Activated CD8-positive, alpha-beta T cell treated with anti-CD3 and anti-CD28 coated beads for 36 hours (primary cell): ENCODE measurements around the gene CEP19. TPM values are rescaled to one million over a fixed set of nuclear protein-coding genes. Genes with fewer than 3 reads are reported as not detected.

Source experiments
- ATAC-seq: fragments of 200-7000 bp; cut with Tn5 transposase; one replicate; pipeline ENCODE4 v1.10.0; 2021; ENCODE audit warnings: mild to moderate bottlenecking, moderate library complexity
- CTCF ChIA-PET: fragments of 350-600 bp; sonication (Branson Sonifier 250); formaldehyde crosslinking; loops from one replicate; lab custom pipeline; 2021; ENCODE audit warnings: antibody characterized with exemption; lab: Charles Lee
- POLR2A ChIA-PET: fragments of 350-600 bp; sonication (Branson Sonifier 250); formaldehyde crosslinking; loops from one replicate; lab custom pipeline; 2021; ENCODE audit warnings: antibody characterized with exemption; lab: Charles Lee
- DNase-seq: peaks from one replicate; pipeline ENCODE4 v3.0.0-alpha.2; 2020
- H3K27ac Mint-ChIP-seq: one replicate; pipeline ENCODE4 v1.8.0; 2021; ENCODE audit warnings: mild to moderate bottlenecking, mixed read lengths
- H3K27me3 Mint-ChIP-seq: one replicate; pipeline ENCODE4 v1.8.0; 2021; ENCODE audit warnings: mixed read lengths
- H3K36me3 Mint-ChIP-seq: one replicate; pipeline ENCODE4 v1.8.0; 2021; ENCODE audit warnings: low read depth, mixed read lengths
- H3K4me1 Mint-ChIP-seq: one replicate; pipeline ENCODE4 v1.8.0; 2021; ENCODE audit warnings: low read depth, mixed read lengths
- H3K4me3 Mint-ChIP-seq: one replicate; pipeline ENCODE4 v1.8.0; 2021; ENCODE audit warnings: mild to moderate bottlenecking, moderate library complexity, mixed read lengths
- H3K9me3 Mint-ChIP-seq: one replicate; pipeline ENCODE4 v1.8.0; 2021; ENCODE audit warnings: mixed read lengths
- CTCF ChIP-seq: fragments of 200-600 bp; IDR thresholded peaks from one replicate; pipeline ENCODE4 v1.8.0; 2022; ENCODE audit warnings: antibody characterized with exemption, mild to moderate bottlenecking
- intact Hi-C: fragments of 100-400 bp; cut with micrococcal nuclease; formaldehyde crosslinking; loops from one replicate; pipeline ENCODE4 v1.10.0; 2022
- total RNA-seq, 2 experiments: library from RNA; stranded (reverse); gene quantifications; one replicate each; pipeline ENCODE4 v1.2.3, GENCODE V29; 2021

CEP19 gene
- total RNA-seq, 2 experiments from 2014 or later, result 5.2 to 5.5 TPM

GRCh38 chr3:196670339-196670738 is 41.7 kb downstream of the CEP19 start:
- no peak for TF ChIP-seq CTCF
- intact Hi-C loops, result no loop called here
- Mint-ChIP-seq H3K27me3 (no peaks in the 10 kb centered on the region), H3K9me3 (no peaks in the 10 kb centered on the region), H3K4me1 (peaks cover 7% of the 10 kb centered on the region), H3K36me3 (no peaks in the 10 kb centered on the region), H3K27ac (no peak overlapping the region), H3K4me3 (no peak overlapping the region)
- DNase-seq (no peak), ATAC-seq (no peak)
- ChIA-PET CTCF (interaction anchor here (1.0 to 1.8 kb wide), 3 partner anchors 14 to 16 kb away, joined by 3 to 5 read pairs (median 3); no protein-coding TSS in a partner anchor), POLR2A (interaction anchor here (0.7 to 1.2 kb wide), 3 partner anchors 15 to 38 kb away, joined by 3 read pairs; no protein-coding TSS in a partner anchor)

DNA sequence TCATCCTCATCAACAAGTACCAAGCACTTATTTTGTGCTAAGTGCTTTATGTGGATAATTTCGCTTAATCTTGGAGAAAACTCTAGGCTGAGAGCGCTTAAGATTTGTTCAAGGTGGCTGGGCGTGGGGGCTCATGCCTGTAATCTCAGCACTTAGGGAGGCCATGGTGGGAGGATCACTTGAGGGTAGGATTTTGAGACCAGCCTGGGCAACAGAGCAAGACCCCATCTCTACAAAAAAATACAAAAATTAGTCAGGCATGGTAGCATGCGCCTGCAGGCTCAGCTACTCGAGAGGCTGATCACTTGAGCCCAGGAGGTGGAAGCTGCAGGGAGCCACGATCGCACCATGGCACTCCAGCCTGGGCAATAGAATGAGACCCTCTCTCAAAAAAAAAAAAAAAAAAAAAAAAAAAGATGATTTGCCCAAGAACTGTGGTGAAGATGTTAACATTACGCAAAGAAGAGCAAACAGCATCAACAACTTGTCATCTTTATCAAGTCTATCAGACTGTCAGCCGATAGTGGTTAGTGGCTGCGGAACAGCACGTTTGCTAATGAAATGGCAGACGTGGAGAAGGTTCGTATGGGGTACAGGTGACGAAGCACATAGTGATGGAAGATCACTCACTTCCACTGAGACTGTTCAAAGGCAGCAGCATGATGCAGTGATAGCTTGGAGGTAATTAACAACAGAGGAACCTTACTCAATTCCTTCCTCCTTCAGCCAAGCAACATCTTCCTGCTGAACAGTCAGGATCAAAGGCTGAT is 44.8 kb downstream of the CEP19 start:
- ChIA-PET POLR2A (no interaction called here), CTCF (no interaction called here)
- no peaks in the 10 kb centered on the region for H3K36me3 Mint-ChIP-seq
- no peaks in the 10 kb centered on the region for H3K27me3 Mint-ChIP-seq
- ATAC-seq (no peak), DNase-seq (no peak)
- peaks cover 7% of the 10 kb centered on the region for H3K4me1 Mint-ChIP-seq
- H3K4me3 Mint-ChIP-seq, result no peak overlapping the region
- no peak overlapping the region for H3K27ac Mint-ChIP-seq
- TF ChIP-seq CTCF, result no peak
- intact Hi-C loops, result no loop called here
- no peaks in the 10 kb centered on the region for H3K9me3 Mint-ChIP-seq

DNA sequence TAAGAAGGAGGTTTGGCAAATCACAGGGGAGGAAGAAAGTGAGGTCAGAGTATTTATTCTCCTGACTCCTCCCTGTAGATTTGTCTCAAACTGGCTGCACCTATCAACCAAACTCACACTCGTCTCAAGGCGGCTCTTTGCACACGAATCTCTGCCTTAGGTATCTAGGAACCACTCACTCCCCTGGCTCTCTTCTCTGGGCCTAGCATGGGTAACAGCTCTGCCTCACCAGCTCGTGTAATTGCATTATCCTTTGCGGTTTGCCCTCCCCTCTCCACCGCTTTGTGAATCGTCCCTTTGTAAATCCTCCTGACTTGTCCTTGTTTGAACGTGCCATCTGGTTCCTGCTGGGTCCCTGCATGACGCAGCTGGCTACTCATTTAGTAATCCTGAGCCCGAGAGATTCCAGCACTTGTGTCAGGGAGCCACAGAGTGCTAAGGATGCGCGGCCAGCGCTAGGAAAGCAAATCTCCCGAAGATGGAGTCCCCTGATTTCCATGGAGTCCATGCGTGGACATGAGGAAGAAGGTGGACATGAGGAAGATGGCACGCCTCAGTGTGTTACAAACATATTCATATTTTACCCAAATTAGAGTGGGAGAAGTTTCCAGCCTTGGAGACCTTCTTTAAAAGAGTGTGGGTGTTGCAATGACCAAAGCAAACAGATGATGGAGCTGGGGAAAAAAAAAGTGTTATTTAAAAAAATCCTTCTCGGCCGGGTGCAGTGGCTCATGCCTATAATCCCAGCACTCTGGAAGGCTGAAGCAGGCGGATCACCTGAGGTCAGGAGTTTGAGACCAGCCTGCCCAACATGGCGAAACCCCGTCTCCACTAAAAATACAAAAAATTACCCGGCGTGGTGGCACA is 45.8 kb downstream of the CEP19 start:
- Mint-ChIP-seq H3K27me3 (no peaks in the 10 kb centered on the region), H3K4me1 (peaks cover 7% of the 10 kb centered on the region), H3K27ac (no peak overlapping the region), H3K36me3 (peaks cover 3% of the 10 kb centered on the region), H3K4me3 (no peak overlapping the region), H3K9me3 (no peaks in the 10 kb centered on the region)
- ATAC-seq, result no peak
- TF ChIP-seq CTCF, result no peak
- ChIA-PET CTCF (no interaction called here), POLR2A (interaction anchor here (1.4 kb wide), 1 partner anchor 34 kb away, joined by 4 read pairs; no protein-coding TSS in a partner anchor)
- intact Hi-C loops, result no loop called here
- no peak for DNase-seq

- no peak for TF ChIP-seq CTCF
- no peaks in the 10 kb centered on the region for H3K27me3 Mint-ChIP-seq
- no peaks in the 10 kb centered on the region for H3K4me1 Mint-ChIP-seq
- peaks cover 13% of the 10 kb centered on the region for H3K36me3 Mint-ChIP-seq
- intact Hi-C loops, result no loop called here
- no peaks in the 10 kb centered on the region for H3K9me3 Mint-ChIP-seq
- no peak for ATAC-seq
- no peak overlapping the region for H3K4me3 Mint-ChIP-seq
- no peak overlapping the region for H3K27ac Mint-ChIP-seq
- POLR2A ChIA-PET, result interaction anchor here (1.1 kb wide), 1 partner anchor 13 kb away, joined by 3 read pairs; no protein-coding TSS in a partner anchor
- no peak for DNase-seq
- CTCF ChIA-PET, result interaction anchor here (1.6 to 2.1 kb wide), 2 partner anchors 22 to 54 kb away, joined by 4 to 6 read pairs; no protein-coding TSS in a partner anchor
Measured at GRCh38 chr3:196662711-196663571, 49.1 kb downstream of the CEP19 start.
